Glutamatergic neuron (in vitro differentiated cells): ENCODE data around the gene TMEM82. TPM values are rescaled to one million over a fixed set of nuclear protein-coding genes. Genes with fewer than 3 reads are reported as not detected.

Experiments
- DNase-seq: peaks from one replicate; pipeline ENCODE4 v3.0.0; 2022
- H3K27ac Mint-ChIP-seq: one replicate; pipeline ENCODE4 v1.8.0; 2020; ENCODE audit warnings: mild to moderate bottlenecking, mixed read lengths, inconsistent platforms; ENCODE audit not compliant: unreplicated experiment
- H3K27me3 Mint-ChIP-seq: one replicate; pipeline ENCODE4 v1.8.0; 2020; ENCODE audit warnings: mild to moderate bottlenecking, moderate library complexity, mixed read lengths, inconsistent platforms; ENCODE audit not compliant: unreplicated experiment
- H3K36me3 Mint-ChIP-seq: one replicate; pipeline ENCODE4 v1.8.0; 2020; ENCODE audit warnings: mild to moderate bottlenecking, mixed read lengths, inconsistent platforms; ENCODE audit not compliant: unreplicated experiment
- H3K4me1 Mint-ChIP-seq: one replicate; pipeline ENCODE4 v1.8.0; 2020; ENCODE audit warnings: mild to moderate bottlenecking, low read depth, mixed read lengths, inconsistent platforms; ENCODE audit not compliant: unreplicated experiment
- H3K4me3 Mint-ChIP-seq: one replicate; pipeline ENCODE4 v1.8.0; 2020; ENCODE audit warnings: mild to moderate bottlenecking, mixed read lengths, inconsistent platforms; ENCODE audit not compliant: unreplicated experiment
- H3K9me3 Mint-ChIP-seq: one replicate; pipeline ENCODE4 v1.8.0; 2020; ENCODE audit warnings: mild to moderate bottlenecking, moderate library complexity, mixed read lengths, inconsistent platforms; ENCODE audit not compliant: unreplicated experiment
- total RNA-seq: library from RNA; stranded (reverse); fragmentation: NEBNext Ultra II Directional; extraction: Animal tissue kit (Norgen Biotek cat#: 25700); gene quantifications from one replicate; pipeline ENCODE4 v1.2.1, GENCODE V29; 2021; ENCODE audit not compliant: unreplicated experiment
- TF ChIP-seq, protein P1 (sequence below): fragments of 200-600 bp; sonication (generic); IDR thresholded peaks from one replicate; pipeline ENCODE4 v1.5.0; 2021; ENCODE audit not compliant: partially characterized antibody, unreplicated experiment

Gene TMEM82
- total RNA-seq, 1 donor from 2014 or later: not detected

DNA sequence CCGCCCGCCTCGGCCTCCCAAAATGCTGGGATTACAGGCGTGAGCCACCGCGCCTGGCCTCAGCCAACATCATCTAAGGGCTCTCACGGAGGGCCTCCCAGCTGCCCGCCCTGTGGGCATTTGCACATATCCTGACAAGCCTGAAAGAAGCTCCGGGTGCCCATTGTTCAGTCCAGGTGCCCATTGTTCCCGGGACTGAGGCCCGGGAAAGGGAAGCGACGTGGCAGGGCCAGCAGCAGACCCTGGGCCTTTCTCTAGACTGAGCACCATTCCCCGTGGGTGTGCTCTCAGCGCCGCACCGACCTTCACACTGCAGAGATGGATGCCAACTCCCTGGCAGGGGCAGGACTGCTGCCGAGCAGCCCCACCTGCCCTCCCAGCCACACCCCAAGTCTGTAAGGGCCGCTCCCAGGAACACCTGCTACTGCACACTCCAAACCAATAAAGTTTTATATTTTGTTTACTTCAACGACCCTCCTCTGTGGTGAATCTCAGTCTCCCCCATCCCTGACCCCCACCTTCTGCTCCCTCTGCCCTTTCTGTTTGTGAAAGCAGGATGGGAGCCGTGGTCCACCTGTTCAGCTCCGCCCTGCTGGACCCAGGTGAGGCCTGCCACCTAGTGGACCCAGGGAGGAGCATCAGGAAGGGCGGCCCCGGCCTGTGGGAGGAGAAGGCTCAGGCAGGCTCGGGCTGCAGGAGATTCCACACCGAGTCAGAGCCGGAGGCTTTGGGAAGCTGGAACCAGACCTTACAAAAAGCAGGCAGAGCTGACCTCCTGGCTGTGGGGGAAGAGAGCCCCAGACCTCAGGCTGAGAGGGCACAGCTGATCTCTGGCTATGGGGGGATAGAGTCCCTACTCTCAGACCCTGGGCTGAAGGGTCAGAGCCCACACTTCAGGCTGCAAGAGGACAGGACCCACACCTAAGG lies 1.1 kb upstream of the TMEM82 start:
- TF ChIP-seq, protein P1, sequence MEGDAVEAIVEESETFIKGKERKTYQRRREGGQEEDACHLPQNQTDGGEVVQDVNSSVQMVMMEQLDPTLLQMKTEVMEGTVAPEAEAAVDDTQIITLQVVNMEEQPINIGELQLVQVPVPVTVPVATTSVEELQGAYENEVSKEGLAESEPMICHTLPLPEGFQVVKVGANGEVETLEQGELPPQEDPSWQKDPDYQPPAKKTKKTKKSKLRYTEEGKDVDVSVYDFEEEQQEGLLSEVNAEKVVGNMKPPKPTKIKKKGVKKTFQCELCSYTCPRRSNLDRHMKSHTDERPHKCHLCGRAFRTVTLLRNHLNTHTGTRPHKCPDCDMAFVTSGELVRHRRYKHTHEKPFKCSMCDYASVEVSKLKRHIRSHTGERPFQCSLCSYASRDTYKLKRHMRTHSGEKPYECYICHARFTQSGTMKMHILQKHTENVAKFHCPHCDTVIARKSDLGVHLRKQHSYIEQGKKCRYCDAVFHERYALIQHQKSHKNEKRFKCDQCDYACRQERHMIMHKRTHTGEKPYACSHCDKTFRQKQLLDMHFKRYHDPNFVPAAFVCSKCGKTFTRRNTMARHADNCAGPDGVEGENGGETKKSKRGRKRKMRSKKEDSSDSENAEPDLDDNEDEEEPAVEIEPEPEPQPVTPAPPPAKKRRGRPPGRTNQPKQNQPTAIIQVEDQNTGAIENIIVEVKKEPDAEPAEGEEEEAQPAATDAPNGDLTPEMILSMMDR: peak; percentile 77
- H3K9me3 Mint-ChIP-seq: peaks cover 6% of the 10 kb centered on the region
- no peak overlapping the region for H3K4me3 Mint-ChIP-seq
- peaks cover 4% of the 10 kb centered on the region for H3K4me1 Mint-ChIP-seq
- peaks cover 11% of the 10 kb centered on the region for H3K27me3 Mint-ChIP-seq
- no peaks in the 10 kb centered on the region for H3K36me3 Mint-ChIP-seq
- no peak overlapping the region for H3K27ac Mint-ChIP-seq
- peak; percentile 86 for DNase-seq

DNA sequence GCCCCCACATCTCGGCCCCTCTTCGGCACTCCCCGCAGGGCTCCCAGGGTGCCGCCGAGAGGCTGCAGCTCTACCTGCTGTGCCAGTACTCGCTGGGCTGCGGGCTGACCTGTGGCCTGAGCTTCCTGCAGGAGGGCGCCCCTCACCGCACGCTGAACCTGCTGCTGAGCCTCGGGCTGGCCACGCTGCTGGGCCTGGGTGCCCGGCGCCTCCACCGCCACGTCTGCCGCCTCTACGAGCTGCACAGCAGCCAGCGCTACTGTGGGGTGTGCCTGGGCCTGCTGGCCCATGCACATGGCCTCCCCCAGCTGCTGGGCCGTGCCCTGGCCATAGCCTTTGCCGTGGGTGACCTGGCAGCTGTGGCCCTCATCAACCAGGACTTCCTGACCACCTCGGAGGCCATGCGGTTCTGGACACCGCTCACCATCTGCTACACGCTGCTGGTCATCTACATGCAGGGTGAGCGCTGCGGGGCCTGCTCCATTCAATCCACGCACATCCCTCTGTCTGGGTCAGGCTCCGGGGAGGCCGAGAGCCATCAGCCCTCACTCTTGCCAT lies 1.9 kb downstream of the TMEM82 start:
- Mint-ChIP-seq H3K4me1 (peaks cover 7% of the 10 kb centered on the region), H3K27ac (peak overlapping the region; percentile 28), H3K9me3 (peaks cover 8% of the 10 kb centered on the region), H3K4me3 (no peak overlapping the region), H3K36me3 (no peaks in the 10 kb centered on the region), H3K27me3 (peaks cover 8% of the 10 kb centered on the region)
- TF ChIP-seq, protein P1: no peak
- no peak for DNase-seq

DNA sequence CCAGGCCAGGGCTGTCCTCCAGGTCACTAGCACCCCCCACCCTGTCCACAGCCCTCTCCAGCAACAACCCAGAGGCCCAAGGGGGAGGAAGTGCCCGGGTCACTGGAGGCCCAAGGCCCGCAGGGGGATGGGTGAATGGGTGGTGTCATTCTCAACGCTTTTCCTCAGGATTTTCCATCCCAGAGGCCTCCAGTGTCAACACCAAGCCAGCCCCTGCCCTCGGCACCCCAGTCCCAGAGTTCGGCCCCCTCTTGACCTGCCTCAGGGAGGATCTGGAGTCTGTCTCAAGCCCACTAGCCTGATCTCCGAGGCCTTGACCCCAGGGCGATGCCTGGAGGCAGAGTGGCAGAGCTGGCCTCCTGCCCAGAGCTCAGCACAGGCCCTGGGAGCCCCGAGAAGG lies 5.1 kb downstream of the TMEM82 start:
- TF ChIP-seq, protein P1: no peak
- Mint-ChIP-seq H3K4me3 (no peak overlapping the region), H3K36me3 (no peaks in the 10 kb centered on the region), H3K27me3 (peaks cover 7% of the 10 kb centered on the region), H3K4me1 (peaks cover 7% of the 10 kb centered on the region), H3K27ac (no peak overlapping the region), H3K9me3 (peaks cover 7% of the 10 kb centered on the region)
- no peak for DNase-seq

DNA sequence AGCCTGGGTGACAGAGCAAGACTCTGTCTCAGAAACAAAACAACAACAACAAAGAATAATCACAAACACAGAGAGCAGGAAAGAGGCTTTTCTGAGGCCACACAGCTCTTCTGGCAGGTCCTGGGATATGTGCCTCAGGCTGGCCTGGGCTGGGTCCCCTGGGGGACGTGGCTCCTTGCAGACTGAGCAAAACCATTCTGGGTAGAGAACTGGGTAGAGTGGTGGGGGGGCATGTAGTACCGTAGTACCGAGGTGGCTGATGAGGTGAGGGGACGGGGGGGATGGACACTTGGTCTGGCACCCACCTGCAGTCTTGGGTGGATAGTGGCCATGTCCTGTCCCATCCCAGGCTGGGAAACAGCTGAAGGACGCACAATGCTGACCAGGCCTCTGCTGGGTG lies 6.0 kb downstream of the TMEM82 start:
- Mint-ChIP-seq H3K9me3 (peaks cover 7% of the 10 kb centered on the region), H3K36me3 (no peaks in the 10 kb centered on the region), H3K4me1 (peaks cover 7% of the 10 kb centered on the region), H3K4me3 (no peak overlapping the region), H3K27ac (no peak overlapping the region), H3K27me3 (peaks cover 8% of the 10 kb centered on the region)
- TF ChIP-seq, protein P1: no peak
- peak; percentile 59 for DNase-seq

DNA sequence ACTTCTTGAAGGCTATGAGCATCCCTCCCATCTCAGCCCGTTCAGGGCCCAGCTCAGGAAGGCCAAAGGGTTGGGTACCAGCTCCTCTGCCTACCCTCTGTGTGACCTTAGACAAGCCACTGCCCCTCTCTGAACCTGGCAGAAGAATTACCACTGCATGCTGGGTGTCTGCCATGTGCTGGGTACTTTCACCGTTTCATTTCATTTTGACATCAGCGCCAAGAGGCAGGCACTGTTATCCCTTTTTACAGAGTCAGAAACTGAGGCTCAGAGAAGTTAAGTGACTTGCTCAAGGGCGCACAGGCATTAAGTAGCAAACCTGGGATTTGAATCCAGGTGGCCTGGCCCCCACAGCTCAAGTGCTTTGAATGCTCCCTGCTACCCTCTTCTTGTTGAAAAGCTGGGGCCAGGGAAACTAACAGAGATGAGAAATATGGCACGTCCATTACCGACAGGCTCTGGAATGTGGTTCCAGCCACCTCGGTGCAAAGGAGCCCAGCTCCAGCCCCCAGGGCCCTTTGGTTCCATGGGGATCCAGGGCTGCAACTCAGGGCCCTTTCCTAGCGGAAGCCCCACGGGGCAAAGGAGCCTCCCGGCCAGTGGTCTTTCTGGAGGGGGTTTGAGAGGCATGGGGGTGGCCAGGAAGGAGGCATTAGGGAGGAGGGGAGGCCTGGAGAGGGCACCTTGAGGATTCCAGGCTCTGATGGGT lies 6.5 kb downstream of the TMEM82 start:
- Mint-ChIP-seq H3K9me3 (peaks cover 7% of the 10 kb centered on the region), H3K4me3 (no peak overlapping the region), H3K36me3 (no peaks in the 10 kb centered on the region), H3K4me1 (peaks cover 7% of the 10 kb centered on the region), H3K27me3 (peaks cover 9% of the 10 kb centered on the region), H3K27ac (no peak overlapping the region)
- TF ChIP-seq, protein P1: no peak
- DNase-seq: no peak
